Activated naive CD8-positive, alpha-beta T cell (primary cell): ENCODE results near the gene MYLK3.
"Not testable (repeated sequence)": the region's sequence is repeated elsewhere in the genome, so short reads cannot be mapped to it uniquely, and the experiment has no call there.

Experiments used
- H3K27ac Mint-ChIP-seq: one replicate; pipeline ENCODE4 v1.8.0; 2021; ENCODE audit warnings: mixed read lengths
- H3K27me3 Mint-ChIP-seq: one replicate; pipeline ENCODE4 v1.8.0; 2021; ENCODE audit warnings: mixed read lengths
- H3K36me3 Mint-ChIP-seq: one replicate; pipeline ENCODE4 v1.8.0; 2021; ENCODE audit warnings: mixed read lengths
- H3K4me1 Mint-ChIP-seq: one replicate; pipeline ENCODE4 v1.8.0; 2021; ENCODE audit warnings: low read depth, mixed read lengths
- H3K4me3 Mint-ChIP-seq: one replicate; pipeline ENCODE4 v1.8.0; 2021; ENCODE audit warnings: mild to moderate bottlenecking, mixed read lengths
- H3K9me3 Mint-ChIP-seq: one replicate; pipeline ENCODE4 v1.8.0; 2021; ENCODE audit warnings: low read depth, mixed read lengths

Gene MYLK3

GRCh38 chr16:46747777-46748651 lies at the start of gene MYLK3:
Gene MYLK3, minus strand, starts transcription at chr16:46748344. Its CDS starts 151 bp downstream, at chr16:46748193.
- Mint-ChIP-seq H3K27ac (no peak within 1 kb of the TSS), H3K27me3 (no peaks in the 10 kb centered on the region), H3K9me3 (no peaks in the 10 kb centered on the region), H3K4me3 (no peak within 1 kb of the TSS), H3K4me1 (peaks cover 4% of the 10 kb centered on the region), H3K36me3 (no peaks in the 10 kb centered on the region)

GRCh38 chr16:46797501-46797900 lies 49.4 kb upstream of the MYLK3 start:
- peaks cover under 1% of the 10 kb centered on the region for H3K4me1 Mint-ChIP-seq
- H3K27me3 Mint-ChIP-seq = no peaks in the 10 kb centered on the region
- H3K9me3 Mint-ChIP-seq = peaks cover 24% of the 10 kb centered on the region
- H3K36me3 Mint-ChIP-seq = peaks cover 23% of the 10 kb centered on the region
- H3K27ac Mint-ChIP-seq = no peak overlapping the region
- no peak overlapping the region for H3K4me3 Mint-ChIP-seq

GRCh38 chr16:46796764-46797269 lies 48.7 kb upstream of the MYLK3 start:
- Mint-ChIP-seq H3K9me3 (peaks cover 24% of the 10 kb centered on the region), H3K36me3 (peaks cover 23% of the 10 kb centered on the region), H3K4me3 (no peak overlapping the region), H3K27ac (no peak overlapping the region), H3K27me3 (no peaks in the 10 kb centered on the region), H3K4me1 (no peaks in the 10 kb centered on the region)

- H3K27ac Mint-ChIP-seq = no peak overlapping the region
- H3K36me3 Mint-ChIP-seq = peaks cover 21% of the 10 kb centered on the region
- peaks cover 24% of the 10 kb centered on the region for H3K9me3 Mint-ChIP-seq
- peaks cover 17% of the 10 kb centered on the region for H3K4me1 Mint-ChIP-seq
- H3K4me3 Mint-ChIP-seq = no peak overlapping the region
- no peaks in the 10 kb centered on the region for H3K27me3 Mint-ChIP-seq
Observed at GRCh38 chr16:46793841-46794240, 45.7 kb upstream of the MYLK3 start.

- Mint-ChIP-seq H3K27me3 (no peaks in the 10 kb centered on the region), H3K4me1 (peaks cover 21% of the 10 kb centered on the region), H3K4me3 (peak overlapping the region; percentile 81), H3K36me3 (peaks cover 19% of the 10 kb centered on the region), H3K27ac (peak overlapping the region; percentile 35), H3K9me3 (peaks cover 23% of the 10 kb centered on the region)
Observed at GRCh38 chr16:46790599-46791270, 42.6 kb upstream of the MYLK3 start.

GRCh38 chr16:46789499-46790414 lies 41.6 kb upstream of the MYLK3 start:
- Mint-ChIP-seq H3K4me3 (peak overlapping the region; percentile 81), H3K9me3 (peaks cover 16% of the 10 kb centered on the region), H3K36me3 (peaks cover 16% of the 10 kb centered on the region), H3K27ac (peak overlapping the region; percentile 35), H3K27me3 (no peaks in the 10 kb centered on the region), H3K4me1 (peaks cover 21% of the 10 kb centered on the region)

GRCh38 chr16:46788891-46789474 lies 40.8 kb upstream of the MYLK3 start:
- Mint-ChIP-seq H3K27me3 (no peaks in the 10 kb centered on the region), H3K9me3 (peaks cover 12% of the 10 kb centered on the region), H3K27ac (no peak overlapping the region), H3K36me3 (peaks cover 12% of the 10 kb centered on the region), H3K4me3 (peak overlapping the region; percentile 81), H3K4me1 (peaks cover 21% of the 10 kb centered on the region)

GRCh38 chr16:46787909-46788308 lies 39.8 kb upstream of the MYLK3 start:
- Mint-ChIP-seq H3K27ac (no peak overlapping the region), H3K4me3 (no peak overlapping the region), H3K9me3 (peaks cover 9% of the 10 kb centered on the region)

GRCh38 chr16:46785076-46785845 lies 37.1 kb upstream of the MYLK3 start:
- no peak overlapping the region for H3K4me3 Mint-ChIP-seq
- peaks cover 9% of the 10 kb centered on the region for H3K9me3 Mint-ChIP-seq
- no peak overlapping the region for H3K27ac Mint-ChIP-seq
- H3K27me3 Mint-ChIP-seq = no peaks in the 10 kb centered on the region
- H3K4me1 Mint-ChIP-seq = peaks cover 14% of the 10 kb centered on the region
- peaks cover 10% of the 10 kb centered on the region for H3K36me3 Mint-ChIP-seq

More at GRCh38 chr16:46787909-46788308, 39.8 kb upstream of the MYLK3 start:
- H3K4me1 Mint-ChIP-seq = peaks cover 21% of the 10 kb centered on the region
- H3K36me3 Mint-ChIP-seq = peaks cover 10% of the 10 kb centered on the region
- no peaks in the 10 kb centered on the region for H3K27me3 Mint-ChIP-seq

GRCh38 chr16:46784569-46784968 lies 36.4 kb upstream of the MYLK3 start:
- not testable (repeated sequence) for H3K4me1 Mint-ChIP-seq, H3K9me3 Mint-ChIP-seq, H3K27ac Mint-ChIP-seq, H3K36me3 Mint-ChIP-seq, H3K4me3 Mint-ChIP-seq, H3K27me3 Mint-ChIP-seq

GRCh38 chr16:46783800-46784199 lies 35.7 kb upstream of the MYLK3 start:
- peaks cover 9% of the 10 kb centered on the region for H3K9me3 Mint-ChIP-seq
- H3K36me3 Mint-ChIP-seq = peaks cover 10% of the 10 kb centered on the region
- no peaks in the 10 kb centered on the region for H3K27me3 Mint-ChIP-seq
- no peak overlapping the region for H3K4me3 Mint-ChIP-seq
- H3K27ac Mint-ChIP-seq = no peak overlapping the region
- peaks cover 4% of the 10 kb centered on the region for H3K4me1 Mint-ChIP-seq

GRCh38 chr16:46782320-46782719 lies 34.2 kb upstream of the MYLK3 start:
- H3K4me3 Mint-ChIP-seq = no peak overlapping the region
- H3K27ac Mint-ChIP-seq = no peak overlapping the region
- H3K4me1 Mint-ChIP-seq = no peaks in the 10 kb centered on the region
- H3K36me3 Mint-ChIP-seq = peaks cover 10% of the 10 kb centered on the region
- peaks cover 9% of the 10 kb centered on the region for H3K9me3 Mint-ChIP-seq
- H3K27me3 Mint-ChIP-seq = no peaks in the 10 kb centered on the region

GRCh38 chr16:46777804-46778203 lies 29.7 kb upstream of the MYLK3 start:
- Mint-ChIP-seq H3K4me1 (no peaks in the 10 kb centered on the region), H3K36me3 (no peaks in the 10 kb centered on the region), H3K27ac (no peak overlapping the region), H3K27me3 (no peaks in the 10 kb centered on the region), H3K9me3 (no peaks in the 10 kb centered on the region), H3K4me3 (no peak overlapping the region)

- Mint-ChIP-seq H3K27ac (no peak overlapping the region), H3K9me3 (no peaks in the 10 kb centered on the region), H3K36me3 (no peaks in the 10 kb centered on the region), H3K4me3 (no peak overlapping the region), H3K4me1 (no peaks in the 10 kb centered on the region), H3K27me3 (no peaks in the 10 kb centered on the region)
Observed at GRCh38 chr16:46775214-46775613, 27.1 kb upstream of the MYLK3 start.
